GM18868 (cell line): ENCODE data around the gene RPS3A.
"Not testable (repeated sequence)": the region's sequence is repeated elsewhere in the genome, so short reads cannot be mapped to it uniquely, and the experiment has no call there.

Experiments used
- ATAC-seq: cut with Tn5 transposase; IDR thresholded peaks from one replicate; pipeline ENCODE4 v1.9.1; 2021; ENCODE audit warnings: mild to moderate bottlenecking, moderate library complexity; ENCODE audit not compliant: unreplicated experiment

Gene RPS3A

GRCh38 chr4:151114338-151114737, 14.9 kb downstream of the RPS3A start:
- ATAC-seq, result no peak

GRCh38 chr4:151114986-151115385, 15.6 kb downstream of the RPS3A start:
- no peak for ATAC-seq

GRCh38 chr4:151117371-151117962, 18.0 kb downstream of the RPS3A start:
- ATAC-seq, result peak; percentile 89

- ATAC-seq, result no peak
Measured at GRCh38 chr4:151129796-151130195, 30.4 kb downstream of the RPS3A start.

GRCh38 chr4:151133311-151133710, 33.9 kb downstream of the RPS3A start:
- ATAC-seq, result no peak

GRCh38 chr4:151136048-151136447, 36.6 kb downstream of the RPS3A start:
- not testable (repeated sequence) for ATAC-seq

- no peak for ATAC-seq
Measured at GRCh38 chr4:151139814-151140213, 40.4 kb downstream of the RPS3A start.

- ATAC-seq, result no peak
Measured at GRCh38 chr4:151142758-151143157, 43.3 kb downstream of the RPS3A start.

- ATAC-seq, result peak; percentile 46
Measured at GRCh38 chr4:151143162-151143561, 43.7 kb downstream of the RPS3A start.

- ATAC-seq, result no peak
Measured at GRCh38 chr4:151143811-151144210, 44.4 kb downstream of the RPS3A start.

GRCh38 chr4:151144329-151145072, 45.1 kb downstream of the RPS3A start:
- ATAC-seq, result no peak

GRCh38 chr4:151147000-151147399, 47.6 kb downstream of the RPS3A start:
- ATAC-seq, result no peak

GRCh38 chr4:151148261-151148660, 48.8 kb downstream of the RPS3A start:
- ATAC-seq, result no peak

- ATAC-seq, result no peak
Measured at GRCh38 chr4:151150821-151151580, 51.6 kb downstream of the RPS3A start.

GRCh38 chr4:151152028-151152427, 52.6 kb downstream of the RPS3A start:
- ATAC-seq, result no peak

GRCh38 chr4:151153585-151153984, 54.2 kb downstream of the RPS3A start:
- ATAC-seq, result no peak
